GM18526 (cell line): ENCODE measurements around the gene SNCAIP.

Experiments used
- POLR2A ChIP-seq: IDR thresholded peaks from 3 replicates; pipeline ENCODE4 v1.6.1; 2011; ENCODE audit not compliant: insufficient read length; ENCODE audit errors: extremely low read depth

Gene SNCAIP

DNA sequence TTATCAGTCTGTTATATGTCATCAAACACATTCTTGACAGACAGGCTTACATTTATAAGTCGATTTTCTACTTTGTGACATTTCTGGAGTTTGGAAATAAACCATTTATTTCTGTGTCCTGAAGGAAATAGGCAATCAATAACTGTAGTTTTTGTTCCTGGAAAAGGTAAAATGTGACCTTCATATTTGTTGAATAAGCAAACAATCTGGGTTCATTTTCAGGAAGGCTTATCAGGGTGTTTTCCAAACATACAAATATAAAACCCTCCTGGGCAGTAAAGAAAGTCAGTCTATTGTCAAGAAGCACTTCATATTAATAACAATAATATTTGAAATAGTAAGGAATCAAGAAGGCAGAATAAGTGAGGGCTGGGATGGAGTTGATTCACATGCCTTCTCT, 195.0 kb downstream of the SNCAIP start:
- TF ChIP-seq POLR2A: no peak

DNA sequence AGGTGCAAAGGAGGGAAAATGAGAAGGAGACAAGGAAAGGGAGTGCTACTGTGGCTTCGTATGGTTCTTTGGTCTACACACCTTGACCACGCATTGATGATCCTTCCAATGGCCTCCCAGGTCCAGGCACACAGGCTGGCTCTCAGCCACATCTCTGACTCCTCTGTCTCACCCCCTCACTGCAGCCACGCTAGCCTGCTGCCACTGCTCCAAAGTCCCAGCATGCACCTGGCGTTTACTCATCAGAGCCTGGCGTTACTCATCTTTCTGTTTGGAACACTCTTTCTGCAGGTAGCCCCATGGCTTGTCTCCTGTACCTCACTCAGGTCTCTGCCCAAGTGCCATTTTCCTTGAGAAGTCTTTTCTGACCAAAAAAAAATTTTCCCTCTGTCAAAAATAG, 195.5 kb downstream of the SNCAIP start:
- TF ChIP-seq POLR2A: no peak

DNA sequence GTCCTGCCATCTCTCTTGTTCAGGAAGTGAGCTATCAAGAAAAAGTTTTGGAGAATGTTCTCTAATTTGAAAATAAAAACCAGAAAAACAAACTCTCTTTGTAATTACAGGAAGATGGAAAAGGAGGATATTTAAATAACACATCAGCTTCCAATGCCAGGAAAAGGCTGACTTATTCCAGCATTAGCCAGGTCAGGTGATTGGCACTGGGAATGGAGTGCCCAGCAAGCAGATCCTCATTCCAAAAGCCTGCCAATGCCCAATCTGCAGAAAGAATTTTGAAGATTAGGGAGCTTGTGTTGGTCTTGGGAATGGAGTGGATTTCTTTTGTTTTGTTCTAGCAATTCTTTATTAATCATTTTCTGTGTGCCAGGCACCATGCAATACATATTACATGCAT, 196.6 kb downstream of the SNCAIP start:
- no peak for TF ChIP-seq POLR2A
